ENCODE measurements around the gene NEDD9.

GRCh38 chr6:11204794-11205366 is 27.6 kb downstream of the NEDD9 start:
- TF ChIP-seq CTCF (conservative IDR thresholded peaks at IDR 0.05 in 1 of 2, IDR thresholded peaks at IDR 0.05 in 1 of 2; ENCODE audit: low read depth in 1 of 2, low read length in 2 of 2) (no peak), EZH2 (IDR thresholded peaks at IDR 0.05; ENCODE audit: low read length, missing control alignments) (no peak)

Measured in fibroblast of lung (primary cell).